Chondrocyte (in vitro differentiated cells): ENCODE results near the gene CT45A7. TPM values are rescaled to one million over a fixed set of nuclear protein-coding genes. Genes with fewer than 3 reads are reported as not detected.
"Not testable (repeated sequence)": the region's sequence is repeated elsewhere in the genome, so short reads cannot be mapped to it uniquely, and the experiment has no call there.

Experiments
- DNase-seq: peaks from one replicate; pipeline ENCODE4 v3.0.0; 2021; ENCODE audit warnings: mixed read lengths, low spot score
- H3K27ac Mint-ChIP-seq: one replicate; pipeline ENCODE4 v1.8.0; 2021; ENCODE audit warnings: mild to moderate bottlenecking, moderate library complexity, mixed read lengths; ENCODE audit not compliant: unreplicated experiment
- H3K27me3 Mint-ChIP-seq: 2 replicates; pipeline ENCODE4 v1.8.0; 2021; ENCODE audit warnings: low read depth, mixed read lengths
- H3K36me3 Mint-ChIP-seq: 2 replicates; pipeline ENCODE4 v1.8.0; 2021; ENCODE audit warnings: low read depth, mixed read lengths
- H3K4me1 Mint-ChIP-seq: 2 replicates; pipeline ENCODE4 v1.8.0; 2021; ENCODE audit warnings: low read depth, mild to moderate bottlenecking, mixed read lengths
- H3K4me3 Mint-ChIP-seq: one replicate; pipeline ENCODE4 v1.8.0; 2021; ENCODE audit warnings: mild to moderate bottlenecking, moderate library complexity, mixed read lengths; ENCODE audit not compliant: unreplicated experiment
- H3K9me3 Mint-ChIP-seq: 2 replicates; pipeline ENCODE4 v1.8.0; 2021; ENCODE audit warnings: low read depth, mixed read lengths
- long read RNA-seq: library from polyadenylated mRNA; stranded (forward); transcript quantifications from one replicate; pipeline ENCODE4 v2.0.0, GENCODE V29; 2021
- total RNA-seq: library from RNA; stranded (reverse); gene quantifications from 3 replicates; pipeline ENCODE4 v1.2.1, GENCODE V29; 2021

The CT45A7 gene
- not detected in 3 replicates for total RNA-seq
- long read RNA-seq = 0 reads

- not testable (repeated sequence) for DNase-seq, H3K4me3 Mint-ChIP-seq, H3K4me1 Mint-ChIP-seq, H3K27ac Mint-ChIP-seq, H3K36me3 Mint-ChIP-seq, H3K9me3 Mint-ChIP-seq, H3K27me3 Mint-ChIP-seq
These were observed at the start of gene CT45A7 for GRCh38 chrX:135837180-135837579. Gene CT45A7 (minus strand): TSS chrX:135837280. CDS start chrX:135833533, 3,747 bp downstream.

GRCh38 chrX:135882741-135883140 lies 45.7 kb upstream of the CT45A7 start:
- not testable (repeated sequence) for H3K4me1 Mint-ChIP-seq, H3K27me3 Mint-ChIP-seq, H3K36me3 Mint-ChIP-seq, DNase-seq, H3K9me3 Mint-ChIP-seq, H3K27ac Mint-ChIP-seq, H3K4me3 Mint-ChIP-seq

GRCh38 chrX:135871712-135872111 lies 34.6 kb upstream of the CT45A7 start, which contains the start of gene CT45A9:
Gene CT45A9 (minus strand): TSS chrX:135871812. CDS start chrX:135868061, 3,751 bp downstream.
- not testable (repeated sequence) for H3K36me3 Mint-ChIP-seq, H3K9me3 Mint-ChIP-seq, DNase-seq, H3K4me3 Mint-ChIP-seq, H3K27me3 Mint-ChIP-seq, H3K4me1 Mint-ChIP-seq, H3K27ac Mint-ChIP-seq

- H3K4me3 Mint-ChIP-seq, DNase-seq, H3K27ac Mint-ChIP-seq, H3K27me3 Mint-ChIP-seq, H3K9me3 Mint-ChIP-seq, H3K36me3 Mint-ChIP-seq, H3K4me1 Mint-ChIP-seq: not testable (repeated sequence)
These were observed 17.4 kb upstream of the CT45A7 start, which contains the start of gene CT45A8 for GRCh38 chrX:135854438-135854837. Gene CT45A8 (minus strand): TSS chrX:135854538. CDS start chrX:135850783, 3,755 bp downstream.

GRCh38 chrX:135819912-135820311 lies 17.2 kb downstream of the CT45A7 start, which contains the start of gene CT45A2:
Gene CT45A2 (minus strand): TSS chrX:135820012. CDS start chrX:135816265, 3,747 bp downstream.
- H3K27me3 Mint-ChIP-seq, DNase-seq, H3K9me3 Mint-ChIP-seq, H3K4me3 Mint-ChIP-seq, H3K36me3 Mint-ChIP-seq, H3K27ac Mint-ChIP-seq, H3K4me1 Mint-ChIP-seq: not testable (repeated sequence)

GRCh38 chrX:135802687-135803086 lies 34.4 kb downstream of the CT45A7 start, which contains the start of gene CT45A6:
Gene CT45A6 (minus strand): TSS chrX:135802787. CDS start chrX:135798993, 3,794 bp downstream.
- H3K36me3 Mint-ChIP-seq, H3K27me3 Mint-ChIP-seq, DNase-seq, H3K27ac Mint-ChIP-seq, H3K4me3 Mint-ChIP-seq, H3K4me1 Mint-ChIP-seq, H3K9me3 Mint-ChIP-seq: not testable (repeated sequence)

- not testable (repeated sequence) for H3K4me3 Mint-ChIP-seq, H3K27ac Mint-ChIP-seq, H3K4me1 Mint-ChIP-seq, H3K9me3 Mint-ChIP-seq, H3K27me3 Mint-ChIP-seq, DNase-seq, H3K36me3 Mint-ChIP-seq
These were observed 51.7 kb downstream of the CT45A7 start, which contains the start of gene CT45A5 for GRCh38 chrX:135785403-135785802. Gene CT45A5 (minus strand): TSS chrX:135785503. CDS start chrX:135781729, 3,774 bp downstream.

Other genes with a start within 250 kb of the CT45A7 start
- not detected in 3 replicates for gene CT45A1, start 123.6 kb downstream of the CT45A7 start, total RNA-seq
- gene CT45A3, start 69.1 kb downstream of the CT45A7 start, total RNA-seq = not detected in 3 replicates
- gene CT45A5, start 51.8 kb downstream of the CT45A7 start, total RNA-seq = not detected in 3 replicates
- not detected in 3 replicates for gene CT45A6, start 34.5 kb downstream of the CT45A7 start, total RNA-seq
- gene CT45A2, start 17.3 kb downstream of the CT45A7 start, total RNA-seq = not detected in 3 replicates
- not detected in 3 replicates for gene CT45A8, start 17.3 kb upstream of the CT45A7 start, total RNA-seq
- not detected in 3 replicates for gene CT45A9, start 34.5 kb upstream of the CT45A7 start, total RNA-seq
- not detected in 3 replicates for gene CT45A10, start 56.2 kb upstream of the CT45A7 start, total RNA-seq
- gene SAGE1, start 56.4 kb upstream of the CT45A7 start, total RNA-seq = not detected in 3 replicates
- 25.4 to 28.9 TPM (median 27.6 TPM) in 3 replicates for gene MMGT1, start 136.7 kb upstream of the CT45A7 start, total RNA-seq
- 19.0 to 20.7 TPM (median 20.4 TPM) in 3 replicates for gene SLC9A6, start 148.2 kb upstream of the CT45A7 start, total RNA-seq